C4-2B (cell line): ENCODE measurements around the gene MYL7.

Source experiments
- ZFX ChIP-seq: fragments of 450-650 bp; IDR thresholded peaks from 2 replicates; pipeline ENCODE4 v1.6.1; 2017
- TF ChIP-seq, protein P1 (sequence below): fragments of 450-650 bp; conservative IDR thresholded peaks from 2 replicates; pipeline ENCODE4 v1.5.1; 2017; ENCODE audit warnings: mild to moderate bottlenecking

DNA sequence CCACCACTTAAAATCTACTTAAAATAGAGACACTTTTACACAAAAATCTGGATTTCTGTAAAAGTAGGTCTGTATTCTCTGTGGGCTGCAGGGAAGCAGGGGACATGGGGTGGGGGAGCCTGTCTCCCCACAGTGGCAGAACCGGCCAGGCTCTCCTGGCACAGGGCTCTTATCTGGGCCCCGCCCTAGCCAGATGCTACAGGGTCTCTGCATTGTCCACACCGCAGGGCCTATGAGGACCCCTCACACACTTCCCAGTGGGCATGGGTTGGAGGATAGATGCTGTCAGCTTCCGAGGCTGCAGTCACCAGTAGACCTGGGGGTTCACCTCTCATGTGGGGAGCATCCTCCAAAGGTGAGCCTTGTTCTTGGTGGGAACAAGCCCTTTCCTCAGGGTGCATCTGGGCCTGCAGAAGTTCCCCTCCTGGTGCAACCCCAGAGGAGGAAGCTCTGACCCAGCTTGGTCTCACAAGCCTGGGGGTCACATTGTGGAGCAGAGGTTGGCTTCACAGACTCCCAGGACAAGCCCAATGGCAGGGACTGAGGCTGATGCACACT, 15.4 kb upstream of the MYL7 start:
- TF ChIP-seq, protein P1, sequence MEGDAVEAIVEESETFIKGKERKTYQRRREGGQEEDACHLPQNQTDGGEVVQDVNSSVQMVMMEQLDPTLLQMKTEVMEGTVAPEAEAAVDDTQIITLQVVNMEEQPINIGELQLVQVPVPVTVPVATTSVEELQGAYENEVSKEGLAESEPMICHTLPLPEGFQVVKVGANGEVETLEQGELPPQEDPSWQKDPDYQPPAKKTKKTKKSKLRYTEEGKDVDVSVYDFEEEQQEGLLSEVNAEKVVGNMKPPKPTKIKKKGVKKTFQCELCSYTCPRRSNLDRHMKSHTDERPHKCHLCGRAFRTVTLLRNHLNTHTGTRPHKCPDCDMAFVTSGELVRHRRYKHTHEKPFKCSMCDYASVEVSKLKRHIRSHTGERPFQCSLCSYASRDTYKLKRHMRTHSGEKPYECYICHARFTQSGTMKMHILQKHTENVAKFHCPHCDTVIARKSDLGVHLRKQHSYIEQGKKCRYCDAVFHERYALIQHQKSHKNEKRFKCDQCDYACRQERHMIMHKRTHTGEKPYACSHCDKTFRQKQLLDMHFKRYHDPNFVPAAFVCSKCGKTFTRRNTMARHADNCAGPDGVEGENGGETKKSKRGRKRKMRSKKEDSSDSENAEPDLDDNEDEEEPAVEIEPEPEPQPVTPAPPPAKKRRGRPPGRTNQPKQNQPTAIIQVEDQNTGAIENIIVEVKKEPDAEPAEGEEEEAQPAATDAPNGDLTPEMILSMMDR: no peak
- no peak for TF ChIP-seq ZFX
